HepG2 (cell line): ENCODE results near the gene CEACAM21. TPM values are rescaled to one million over a fixed set of nuclear protein-coding genes. Genes with fewer than 3 reads are reported as not detected.
A peak's percentile ranks its signal among the peaks of the same experiment; 100 is the strongest.

Source experiments
- ELF3 ChIP-seq: IDR thresholded peaks from 2 replicates; pipeline ENCODE4 v1.6.1; 2016; ENCODE audit warnings: missing genetic modification reagents, missing compliant biosample characterization
- FOXM1 ChIP-seq: sonication (generic); formaldehyde crosslinking; IDR thresholded peaks from 2 replicates; pipeline ENCODE4 v1.5.0; 2020; ENCODE audit warnings: missing genetic modification reagents
- FOXP4 ChIP-seq: sonication (generic); formaldehyde crosslinking; IDR thresholded peaks from 2 replicates; pipeline ENCODE4 v1.4.0; 2020; ENCODE audit warnings: missing genetic modification reagents
- GPBP1L1 ChIP-seq: sonication (generic); formaldehyde crosslinking; IDR thresholded peaks from 2 replicates; pipeline ENCODE4 v1.5.0; 2020; ENCODE audit warnings: mild to moderate bottlenecking, missing genetic modification reagents
- ISX ChIP-seq: sonication (generic); formaldehyde crosslinking; conservative IDR thresholded peaks from 2 replicates; pipeline ENCODE4 v1.5.0; 2020; ENCODE audit warnings: missing genetic modification reagents
- KLF13 ChIP-seq: sonication (generic); formaldehyde crosslinking; IDR thresholded peaks from 2 replicates; pipeline ENCODE4 v1.4.0; 2020; ENCODE audit warnings: mild to moderate bottlenecking, missing genetic modification reagents
- KLF15 ChIP-seq: sonication (generic); formaldehyde crosslinking; IDR thresholded peaks from 2 replicates; pipeline ENCODE4 v1.8.1; 2023; ENCODE audit warnings: borderline replicate concordance, mild to moderate bottlenecking, inconsistent platforms, missing genetic modification reagents, mixed read lengths
- MIER3 ChIP-seq: IDR thresholded peaks from 2 replicates; pipeline ENCODE4 v1.6.1; 2016; ENCODE audit warnings: missing compliant biosample characterization, borderline replicate concordance
- PLRG1 ChIP-seq: fragments of 450-650 bp; conservative IDR thresholded peaks from 2 replicates; pipeline ENCODE4 v1.6.1; 2016
- TBP ChIP-seq: sonication (generic); formaldehyde crosslinking; IDR thresholded peaks from 2 replicates; pipeline ENCODE4 v1.5.0; 2020; ENCODE audit warnings: missing genetic modification reagents
- THAP11 ChIP-seq: IDR thresholded peaks from 2 replicates; pipeline ENCODE4 v1.6.1; 2016; ENCODE audit warnings: missing biosample characterization, missing genetic modification reagents
- ZBTB42 ChIP-seq: sonication (generic); formaldehyde crosslinking; IDR thresholded peaks from 2 replicates; pipeline ENCODE4 v1.5.0; 2020; ENCODE audit warnings: mild to moderate bottlenecking, missing genetic modification reagents
- ZMYM2 ChIP-seq: sonication (generic); formaldehyde crosslinking; IDR thresholded peaks from 2 replicates; pipeline ENCODE4 v1.8.0; 2022; ENCODE audit warnings: mild to moderate bottlenecking, missing genetic modification reagents
- ZNF264 ChIP-seq: sonication (generic); formaldehyde crosslinking; IDR thresholded peaks from 2 replicates; pipeline ENCODE4 v1.4.0; 2020; ENCODE audit warnings: missing genetic modification reagents
- ZNF44 ChIP-seq: sonication (generic); formaldehyde crosslinking; IDR thresholded peaks from 2 replicates; pipeline ENCODE4 v1.5.1; 2020; ENCODE audit warnings: mild to moderate bottlenecking, missing genetic modification reagents
- ZNF468 ChIP-seq: sonication (generic); formaldehyde crosslinking; IDR thresholded peaks from 2 replicates; pipeline ENCODE4 v1.8.0; 2022; ENCODE audit warnings: mild to moderate bottlenecking, moderate library complexity, missing genetic modification reagents
- ZNF530 ChIP-seq: sonication (generic); formaldehyde crosslinking; IDR thresholded peaks from 2 replicates; pipeline ENCODE4 v1.5.0; 2020; ENCODE audit warnings: low read depth, mild to moderate bottlenecking, missing genetic modification reagents
- ZNF605 ChIP-seq: sonication (generic); formaldehyde crosslinking; IDR thresholded peaks from 2 replicates; pipeline ENCODE4 v1.8.0; 2022; ENCODE audit warnings: mild to moderate bottlenecking, missing genetic modification reagents
- ZNF674 ChIP-seq: sonication (generic); formaldehyde crosslinking; IDR thresholded peaks from 2 replicates; pipeline ENCODE4 v1.5.0; 2020; ENCODE audit warnings: low read depth, mild to moderate bottlenecking, missing genetic modification reagents
- ZNF772 ChIP-seq: sonication (generic); formaldehyde crosslinking; IDR thresholded peaks from 2 replicates; pipeline ENCODE4 v1.5.0; 2020; ENCODE audit warnings: mild to moderate bottlenecking, missing genetic modification reagents
- ZNF792 ChIP-seq: IDR thresholded peaks from 2 replicates; pipeline ENCODE4 v1.6.1; 2016
- ZNF878 ChIP-seq: sonication (generic); formaldehyde crosslinking; IDR thresholded peaks from 2 replicates; pipeline ENCODE4 v1.8.1; 2023; ENCODE audit warnings: mild to moderate bottlenecking, missing genetic modification reagents, moderate library complexity
- polyA plus RNA-seq, 8 experiments: library from polyadenylated mRNA; depleted of rRNA in 3 of 8; stranded (reverse) in 7 of 8; unstranded in 1 of 8; fragments of >200 nt; fragmentation: Illumina TruSeq in 4 of 8; extraction: Trizol in 4 of 8; gene quantifications; 2 replicates each; pipeline versions ENCODE4 v1.2.1 to v1.2.3, GENCODE V29; 2011 to 2016; ENCODE audit warnings: low read depth in 4 of 8, missing spikeins in 1 of 8, mixed read lengths in 1 of 8; ENCODE audit not compliant: insufficient read depth in 1 of 8
- total RNA-seq, 5 experiments: library from RNA; depleted of rRNA; stranded (reverse); fragments of >200 nt; fragmentation: Illumina TruSeq; extraction: Trizol; gene quantifications; 2 replicates each; pipeline ENCODE4 v1.2.3, GENCODE V29; 2016; ENCODE audit warnings: low read depth in 1 of 5
- TF ChIP-seq, protein P1 (sequence below): IDR thresholded peaks from 2 replicates; pipeline ENCODE4 v1.6.1; 2016; ENCODE audit warnings: low read depth
- TF ChIP-seq, protein P2 (sequence below): sonication (generic); IDR thresholded peaks from 2 replicates; pipeline ENCODE4 v1.6.1; 2016; ENCODE audit warnings: low read depth, borderline replicate concordance
- TF ChIP-seq, protein P3 (sequence below): sonication (generic); formaldehyde crosslinking; IDR thresholded peaks from 2 replicates; pipeline ENCODE4 v1.5.1; 2020; ENCODE audit warnings: mild to moderate bottlenecking, missing genetic modification reagents, borderline replicate concordance

CEACAM21 gene
- total and polyA plus RNA-seq, 2 of the 13 experiments (the other 11 are each of a cell fraction or from before 2014, with no cell fraction given): 0.05 TPM; not detected in 1

GRCh38 chr19:41588497-41589209 is 12.7 kb downstream of the CEACAM21 start (continued):
- TF ChIP-seq PLRG1 (no peak), ZBTB42 (CRISPR knock-in tag) (no peak), KLF13 (CRISPR knock-in tag) (no peak), ZNF264 (CRISPR knock-in tag) (0 out of 2 replicates have a peak, but pooled peaks have one; percentile 49), ZNF530 (CRISPR knock-in tag) (no peak), ZNF792 (CRISPR knock-in tag) (peak; percentile 70), FOXM1 (CRISPR knock-in tag) (no peak), KLF15 (CRISPR knock-in tag) (no peak), ZNF674 (CRISPR knock-in tag) (no peak), ZNF44 (CRISPR knock-in tag) (no peak), FOXP4 (CRISPR knock-in tag) (no peak), ZMYM2 (CRISPR knock-in tag) (no peak), MIER3 (CRISPR knock-in tag) (no peak), ISX (CRISPR knock-in tag) (no peak), GPBP1L1 (no peak), THAP11 (CRISPR knock-in tag) (peak; percentile 39; the same call in 1 of the 2 replicates), ZNF878 (no peak), ZNF468 (CRISPR knock-in tag) (no peak), ZNF772 (CRISPR knock-in tag) (no peak), ELF3 (CRISPR knock-in tag) (0 out of 2 replicates have a peak, but pooled peaks have one; percentile 49), TBP (no peak), ZNF605 (CRISPR knock-in tag) (no peak)
- TF ChIP-seq, protein P1, sequence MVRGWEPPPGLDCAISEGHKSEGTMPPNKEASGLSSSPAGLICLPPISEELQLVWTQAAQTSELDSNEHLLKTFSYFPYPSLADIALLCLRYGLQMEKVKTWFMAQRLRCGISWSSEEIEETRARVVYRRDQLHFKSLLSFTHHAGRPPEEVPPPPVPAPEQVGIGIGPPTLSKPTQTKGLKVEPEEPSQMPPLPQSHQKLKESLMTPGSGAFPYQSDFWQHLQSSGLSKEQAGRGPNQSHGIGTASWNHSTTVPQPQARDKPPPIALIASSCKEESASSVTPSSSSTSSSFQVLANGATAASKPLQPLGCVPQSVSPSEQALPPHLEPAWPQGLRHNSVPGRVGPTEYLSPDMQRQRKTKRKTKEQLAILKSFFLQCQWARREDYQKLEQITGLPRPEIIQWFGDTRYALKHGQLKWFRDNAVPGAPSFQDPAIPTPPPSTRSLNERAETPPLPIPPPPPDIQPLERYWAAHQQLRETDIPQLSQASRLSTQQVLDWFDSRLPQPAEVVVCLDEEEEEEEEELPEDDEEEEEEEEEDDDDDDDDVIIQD (CRISPR knock-in tag): no peak
- TF ChIP-seq, protein P2, sequence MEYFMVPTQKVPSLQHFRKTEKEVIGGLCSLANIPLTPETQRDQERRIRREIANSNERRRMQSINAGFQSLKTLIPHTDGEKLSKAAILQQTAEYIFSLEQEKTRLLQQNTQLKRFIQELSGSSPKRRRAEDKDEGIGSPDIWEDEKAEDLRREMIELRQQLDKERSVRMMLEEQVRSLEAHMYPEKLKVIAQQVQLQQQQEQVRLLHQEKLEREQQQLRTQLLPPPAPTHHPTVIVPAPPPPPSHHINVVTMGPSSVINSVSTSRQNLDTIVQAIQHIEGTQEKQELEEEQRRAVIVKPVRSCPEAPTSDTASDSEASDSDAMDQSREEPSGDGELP: no peak
- TF ChIP-seq, protein P3, sequence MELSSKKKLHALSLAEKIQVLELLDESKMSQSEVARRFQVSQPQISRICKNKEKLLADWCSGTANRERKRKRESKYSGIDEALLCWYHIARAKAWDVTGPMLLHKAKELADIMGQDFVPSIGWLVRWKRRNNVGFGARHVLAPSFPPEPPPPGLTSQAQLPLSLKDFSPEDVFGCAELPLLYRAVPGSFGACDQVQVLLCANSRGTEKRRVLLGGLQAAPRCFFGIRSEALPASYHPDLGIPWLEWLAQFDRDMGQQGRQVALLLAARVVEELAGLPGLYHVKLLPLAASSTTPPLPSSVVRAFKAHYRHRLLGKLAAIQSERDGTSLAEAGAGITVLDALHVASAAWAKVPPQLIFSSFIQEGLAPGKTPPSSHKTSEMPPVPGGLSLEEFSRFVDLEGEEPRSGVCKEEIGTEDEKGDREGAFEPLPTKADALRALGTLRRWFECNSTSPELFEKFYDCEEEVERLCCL (CRISPR knock-in tag): no peak
